ENCODE measurements around the gene TNPO1. TPM values are rescaled to one million over a fixed set of nuclear protein-coding genes. Genes with fewer than 3 reads are reported as not detected.
A peak's percentile ranks its signal among the peaks of the same experiment; 100 is the strongest.

The TNPO1 gene
- total and polyA plus RNA-seq, 2 of the 13 experiments (the other 11 are each of a cell fraction or from before 2014, with no cell fraction given), result 26.7 to 123 TPM

DNA sequence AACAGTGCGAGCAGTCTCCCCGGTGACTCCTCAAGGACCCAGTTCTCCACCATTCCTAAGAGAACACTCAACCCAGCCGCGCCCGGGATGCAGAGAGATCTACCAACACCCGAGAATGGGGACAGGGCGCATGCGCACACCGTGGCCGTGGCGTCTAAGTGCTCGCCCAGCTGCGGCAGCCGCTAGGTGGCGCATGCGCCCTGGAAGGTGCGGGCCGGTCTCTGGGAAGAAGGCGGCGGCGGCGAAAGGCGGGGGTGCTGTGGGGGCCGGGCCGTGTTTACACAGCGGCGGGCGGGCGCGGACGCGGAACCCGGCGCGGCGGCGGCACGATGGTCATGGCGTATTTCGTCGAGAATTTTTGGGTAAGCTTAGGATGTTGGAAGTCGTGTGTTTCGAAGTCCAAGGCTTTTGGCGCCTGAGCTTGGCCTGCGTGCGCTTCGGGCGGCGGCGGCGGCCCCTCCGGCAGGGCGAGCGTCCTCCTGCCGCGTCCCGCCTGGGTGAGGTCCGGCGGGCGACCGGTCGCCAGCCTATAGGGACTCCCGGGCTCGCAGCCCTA lies 139.4 kb downstream of the TNPO1 start, which contains the start of gene FCHO2 (continued):
- TF ChIP-seq ARID3A (IDR thresholded peaks at IDR 0.05; ENCODE audit: low read depth, low read length), result no peak
- no peak for TF ChIP-seq SNAI1 (CRISPR knock-in tag; IDR thresholded peaks at IDR 0.05; ENCODE audit: borderline replicate concordance)
- no peak for TF ChIP-seq ZNF776 (CRISPR knock-in tag; IDR thresholded peaks at IDR 0.05)
- TF ChIP-seq, protein P1, sequence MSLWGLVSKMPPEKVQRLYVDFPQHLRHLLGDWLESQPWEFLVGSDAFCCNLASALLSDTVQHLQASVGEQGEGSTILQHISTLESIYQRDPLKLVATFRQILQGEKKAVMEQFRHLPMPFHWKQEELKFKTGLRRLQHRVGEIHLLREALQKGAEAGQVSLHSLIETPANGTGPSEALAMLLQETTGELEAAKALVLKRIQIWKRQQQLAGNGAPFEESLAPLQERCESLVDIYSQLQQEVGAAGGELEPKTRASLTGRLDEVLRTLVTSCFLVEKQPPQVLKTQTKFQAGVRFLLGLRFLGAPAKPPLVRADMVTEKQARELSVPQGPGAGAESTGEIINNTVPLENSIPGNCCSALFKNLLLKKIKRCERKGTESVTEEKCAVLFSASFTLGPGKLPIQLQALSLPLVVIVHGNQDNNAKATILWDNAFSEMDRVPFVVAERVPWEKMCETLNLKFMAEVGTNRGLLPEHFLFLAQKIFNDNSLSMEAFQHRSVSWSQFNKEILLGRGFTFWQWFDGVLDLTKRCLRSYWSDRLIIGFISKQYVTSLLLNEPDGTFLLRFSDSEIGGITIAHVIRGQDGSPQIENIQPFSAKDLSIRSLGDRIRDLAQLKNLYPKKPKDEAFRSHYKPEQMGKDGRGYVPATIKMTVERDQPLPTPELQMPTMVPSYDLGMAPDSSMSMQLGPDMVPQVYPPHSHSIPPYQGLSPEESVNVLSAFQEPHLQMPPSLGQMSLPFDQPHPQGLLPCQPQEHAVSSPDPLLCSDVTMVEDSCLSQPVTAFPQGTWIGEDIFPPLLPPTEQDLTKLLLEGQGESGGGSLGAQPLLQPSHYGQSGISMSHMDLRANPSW (CRISPR knock-in tag; IDR thresholded peaks at IDR 0.05; ENCODE audit: borderline replicate concordance), result 0 out of 2 replicates have a peak, but pooled peaks have one; percentile 5
- TF ChIP-seq ZNF589 (CRISPR knock-in tag; conservative IDR thresholded peaks at IDR 0.05), result peak; percentile 64; the same call in 1 of the 2 replicates
- peak; percentile 77 for TF ChIP-seq ZNF274 (CRISPR knock-in tag; IDR thresholded peaks at IDR 0.05)
- TF ChIP-seq ZFP41 (CRISPR knock-in tag; IDR thresholded peaks at IDR 0.05; ENCODE audit: borderline replicate concordance), result no peak
- TF ChIP-seq, protein P2, sequence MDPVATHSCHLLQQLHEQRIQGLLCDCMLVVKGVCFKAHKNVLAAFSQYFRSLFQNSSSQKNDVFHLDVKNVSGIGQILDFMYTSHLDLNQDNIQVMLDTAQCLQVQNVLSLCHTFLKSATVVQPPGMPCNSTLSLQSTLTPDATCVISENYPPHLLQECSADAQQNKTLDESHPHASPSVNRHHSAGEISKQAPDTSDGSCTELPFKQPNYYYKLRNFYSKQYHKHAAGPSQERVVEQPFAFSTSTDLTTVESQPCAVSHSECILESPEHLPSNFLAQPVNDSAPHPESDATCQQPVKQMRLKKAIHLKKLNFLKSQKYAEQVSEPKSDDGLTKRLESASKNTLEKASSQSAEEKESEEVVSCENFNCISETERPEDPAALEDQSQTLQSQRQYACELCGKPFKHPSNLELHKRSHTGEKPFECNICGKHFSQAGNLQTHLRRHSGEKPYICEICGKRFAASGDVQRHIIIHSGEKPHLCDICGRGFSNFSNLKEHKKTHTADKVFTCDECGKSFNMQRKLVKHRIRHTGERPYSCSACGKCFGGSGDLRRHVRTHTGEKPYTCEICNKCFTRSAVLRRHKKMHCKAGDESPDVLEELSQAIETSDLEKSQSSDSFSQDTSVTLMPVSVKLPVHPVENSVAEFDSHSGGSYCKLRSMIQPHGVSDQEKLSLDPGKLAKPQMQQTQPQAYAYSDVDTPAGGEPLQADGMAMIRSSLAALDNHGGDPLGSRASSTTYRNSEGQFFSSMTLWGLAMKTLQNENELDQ (CRISPR knock-in tag; IDR thresholded peaks at IDR 0.05; ENCODE audit: borderline replicate concordance), result no peak
- TF ChIP-seq ZNF607 (CRISPR knock-in tag; IDR thresholded peaks at IDR 0.05; ENCODE audit: borderline replicate concordance), result no peak; the same call in none of the 2 replicates
- TF ChIP-seq ZNF546 (CRISPR knock-in tag; conservative IDR thresholded peaks at IDR 0.05), result peak; percentile 90; the same call in 1 of the 2 replicates
- no peak for TF ChIP-seq RARG (CRISPR knock-in tag; IDR thresholded peaks at IDR 0.05; ENCODE audit: low read depth)
- TF ChIP-seq, protein P3, sequence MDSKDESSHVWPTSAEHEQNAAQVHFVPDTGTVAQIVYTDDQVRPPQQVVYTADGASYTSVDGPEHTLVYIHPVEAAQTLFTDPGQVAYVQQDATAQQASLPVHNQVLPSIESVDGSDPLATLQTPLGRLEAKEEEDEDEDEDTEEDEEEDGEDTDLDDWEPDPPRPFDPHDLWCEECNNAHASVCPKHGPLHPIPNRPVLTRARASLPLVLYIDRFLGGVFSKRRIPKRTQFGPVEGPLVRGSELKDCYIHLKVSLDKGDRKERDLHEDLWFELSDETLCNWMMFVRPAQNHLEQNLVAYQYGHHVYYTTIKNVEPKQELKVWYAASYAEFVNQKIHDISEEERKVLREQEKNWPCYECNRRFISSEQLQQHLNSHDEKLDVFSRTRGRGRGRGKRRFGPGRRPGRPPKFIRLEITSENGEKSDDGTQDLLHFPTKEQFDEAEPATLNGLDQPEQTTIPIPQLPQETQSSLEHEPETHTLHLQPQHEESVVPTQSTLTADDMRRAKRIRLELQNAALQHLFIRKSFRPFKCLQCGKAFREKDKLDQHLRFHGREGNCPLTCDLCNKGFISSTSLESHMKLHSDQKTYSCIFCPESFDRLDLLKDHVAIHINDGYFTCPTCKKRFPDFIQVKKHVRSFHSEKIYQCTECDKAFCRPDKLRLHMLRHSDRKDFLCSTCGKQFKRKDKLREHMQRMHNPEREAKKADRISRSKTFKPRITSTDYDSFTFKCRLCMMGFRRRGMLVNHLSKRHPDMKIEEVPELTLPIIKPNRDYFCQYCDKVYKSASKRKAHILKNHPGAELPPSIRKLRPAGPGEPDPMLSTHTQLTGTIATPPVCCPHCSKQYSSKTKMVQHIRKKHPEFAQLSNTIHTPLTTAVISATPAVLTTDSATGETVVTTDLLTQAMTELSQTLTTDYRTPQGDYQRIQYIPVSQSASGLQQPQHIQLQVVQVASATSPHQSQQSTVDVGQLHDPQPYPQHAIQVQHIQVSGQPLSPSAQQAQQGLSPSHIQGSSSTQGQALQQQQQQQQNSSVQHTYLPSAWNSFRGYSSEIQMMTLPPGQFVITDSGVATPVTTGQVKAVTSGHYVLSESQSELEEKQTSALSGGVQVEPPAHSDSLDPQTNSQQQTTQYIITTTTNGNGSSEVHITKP (CRISPR knock-in tag; IDR thresholded peaks at IDR 0.05; ENCODE audit: low read depth), result no peak
- no peak; the same call in 1 of the 2 replicates for TF ChIP-seq ELF1 (CRISPR knock-in tag; IDR thresholded peaks at IDR 0.05)
- TF ChIP-seq TCF7L2 (IDR thresholded peaks at IDR 0.05; ENCODE audit: low read depth, low read length), result no peak
- no peak for TF ChIP-seq RBM39 (IDR thresholded peaks at IDR 0.05; ENCODE audit: low read depth, low read length, poor library complexity, severe bottlenecking)
- TF ChIP-seq RBM22 (optimal IDR thresholded peaks at IDR 0.05; ENCODE audit: low read length), result no peak
- no peak for TF ChIP-seq CAMTA2 (CRISPR knock-in tag; IDR thresholded peaks at IDR 0.05; ENCODE audit: borderline replicate concordance)
- no peak for TF ChIP-seq TBL1XR1 (IDR thresholded peaks at IDR 0.05; ENCODE audit: borderline replicate concordance, low read length, partially characterized antibody)
- TF ChIP-seq NR2F2 (IDR thresholded peaks at IDR 0.05; ENCODE audit: borderline replicate concordance, low read depth), result no peak
